ENCODE measurements around the gene POC1A.

GRCh38 chr3:52197499-52197841 is 43.2 kb upstream of the POC1A start:
- TF ChIP-seq ZNF408 (CRISPR knock-in tag; IDR thresholded peaks at IDR 0.05; ENCODE audit: low read depth) (no peak), CHD1 (IDR thresholded peaks at IDR 0.05; ENCODE audit: low read length) (no peak), TAF15 (IDR thresholded peaks at IDR 0.05; ENCODE audit: low read depth, low read length) (no peak), SMC3 (conservative IDR thresholded peaks at IDR 0.05; ENCODE audit: insufficient read depth, low read depth, low read length) (no peak), JUN (IDR thresholded peaks at IDR 0.05; ENCODE audit: borderline replicate concordance, low read depth, low read length) (no peak), JUN (CRISPR knock-in tag; IDR thresholded peaks at IDR 0.05; ENCODE audit: borderline replicate concordance) (no peak), RCOR1 (IDR thresholded peaks at IDR 0.05; ENCODE audit: borderline replicate concordance in 1 of 2, low read depth in 2 of 2, low read length in 2 of 2) (no peak), ZNF274 (IDR thresholded peaks at IDR 0.05; ENCODE audit: borderline replicate concordance, low read depth, low read length) (no peak)
- TF ChIP-seq, protein P1, sequence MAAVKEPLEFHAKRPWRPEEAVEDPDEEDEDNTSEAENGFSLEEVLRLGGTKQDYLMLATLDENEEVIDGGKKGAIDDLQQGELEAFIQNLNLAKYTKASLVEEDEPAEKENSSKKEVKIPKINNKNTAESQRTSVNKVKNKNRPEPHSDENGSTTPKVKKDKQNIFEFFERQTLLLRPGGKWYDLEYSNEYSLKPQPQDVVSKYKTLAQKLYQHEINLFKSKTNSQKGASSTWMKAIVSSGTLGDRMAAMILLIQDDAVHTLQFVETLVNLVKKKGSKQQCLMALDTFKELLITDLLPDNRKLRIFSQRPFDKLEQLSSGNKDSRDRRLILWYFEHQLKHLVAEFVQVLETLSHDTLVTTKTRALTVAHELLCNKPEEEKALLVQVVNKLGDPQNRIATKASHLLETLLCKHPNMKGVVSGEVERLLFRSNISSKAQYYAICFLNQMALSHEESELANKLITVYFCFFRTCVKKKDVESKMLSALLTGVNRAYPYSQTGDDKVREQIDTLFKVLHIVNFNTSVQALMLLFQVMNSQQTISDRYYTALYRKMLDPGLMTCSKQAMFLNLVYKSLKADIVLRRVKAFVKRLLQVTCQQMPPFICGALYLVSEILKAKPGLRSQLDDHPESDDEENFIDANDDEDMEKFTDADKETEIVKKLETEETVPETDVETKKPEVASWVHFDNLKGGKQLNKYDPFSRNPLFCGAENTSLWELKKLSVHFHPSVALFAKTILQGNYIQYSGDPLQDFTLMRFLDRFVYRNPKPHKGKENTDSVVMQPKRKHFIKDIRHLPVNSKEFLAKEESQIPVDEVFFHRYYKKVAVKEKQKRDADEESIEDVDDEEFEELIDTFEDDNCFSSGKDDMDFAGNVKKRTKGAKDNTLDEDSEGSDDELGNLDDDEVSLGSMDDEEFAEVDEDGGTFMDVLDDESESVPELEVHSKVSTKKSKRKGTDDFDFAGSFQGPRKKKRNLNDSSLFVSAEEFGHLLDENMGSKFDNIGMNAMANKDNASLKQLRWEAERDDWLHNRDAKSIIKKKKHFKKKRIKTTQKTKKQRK (IDR thresholded peaks at IDR 0.05; ENCODE audit: borderline replicate concordance, low read depth, low read length): no peak

Measured in K562 (cell line).